Thyroid gland (tissue), 4 donors: ENCODE measurements around the gene ZIC1.

ENCODE experiments used
- POLR2A ChIP-seq, 2 donors: fragments of 450-650 bp; IDR thresholded peaks; one replicate each; pipeline ENCODE4 v1.6.1; 2017; ENCODE audit warnings: antibody characterized with exemption in 2 of 2, mild to moderate bottlenecking in 2 of 2, moderate library complexity in 1 of 2
- TF ChIP-seq, protein P1 (sequence below), 6 experiments: fragments of 200-600 bp in 3 of 6; fragments of 450-650 bp in 3 of 6; sonication (generic) in 3 of 6; IDR thresholded peaks; one replicate each; pipeline ENCODE4 v1.5.1; 2016 to 2019; ENCODE audit warnings: antibody characterized with exemption in 6 of 6, mild to moderate bottlenecking in 2 of 6, inconsistent platforms in 1 of 6, moderate library complexity in 1 of 6

DNA sequence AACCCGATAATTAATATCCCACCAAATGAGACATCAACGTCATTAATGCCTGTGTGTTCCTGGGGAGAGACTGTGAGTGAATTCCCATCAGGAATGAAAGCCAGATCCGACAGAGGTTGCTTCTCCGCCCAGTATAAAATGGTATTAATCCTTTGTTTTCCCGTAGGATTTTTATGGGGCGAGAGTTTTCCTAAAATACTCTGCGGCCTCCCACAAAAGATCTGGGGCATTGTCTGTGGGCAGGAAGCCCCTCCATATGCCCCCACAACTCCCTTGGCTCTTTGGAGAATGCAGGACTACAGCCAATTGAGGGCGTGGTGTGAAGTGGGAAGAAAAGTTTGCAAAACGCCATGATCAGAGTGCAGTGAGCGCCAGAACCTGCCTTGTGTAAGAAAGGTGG lies 29.5 kb upstream of the ZIC1 start:
- TF ChIP-seq, protein P1, sequence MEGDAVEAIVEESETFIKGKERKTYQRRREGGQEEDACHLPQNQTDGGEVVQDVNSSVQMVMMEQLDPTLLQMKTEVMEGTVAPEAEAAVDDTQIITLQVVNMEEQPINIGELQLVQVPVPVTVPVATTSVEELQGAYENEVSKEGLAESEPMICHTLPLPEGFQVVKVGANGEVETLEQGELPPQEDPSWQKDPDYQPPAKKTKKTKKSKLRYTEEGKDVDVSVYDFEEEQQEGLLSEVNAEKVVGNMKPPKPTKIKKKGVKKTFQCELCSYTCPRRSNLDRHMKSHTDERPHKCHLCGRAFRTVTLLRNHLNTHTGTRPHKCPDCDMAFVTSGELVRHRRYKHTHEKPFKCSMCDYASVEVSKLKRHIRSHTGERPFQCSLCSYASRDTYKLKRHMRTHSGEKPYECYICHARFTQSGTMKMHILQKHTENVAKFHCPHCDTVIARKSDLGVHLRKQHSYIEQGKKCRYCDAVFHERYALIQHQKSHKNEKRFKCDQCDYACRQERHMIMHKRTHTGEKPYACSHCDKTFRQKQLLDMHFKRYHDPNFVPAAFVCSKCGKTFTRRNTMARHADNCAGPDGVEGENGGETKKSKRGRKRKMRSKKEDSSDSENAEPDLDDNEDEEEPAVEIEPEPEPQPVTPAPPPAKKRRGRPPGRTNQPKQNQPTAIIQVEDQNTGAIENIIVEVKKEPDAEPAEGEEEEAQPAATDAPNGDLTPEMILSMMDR (IDR thresholded peaks at IDR 0.05), result no peak
- no peak for TF ChIP-seq POLR2A (IDR thresholded peaks at IDR 0.05)
